GM12878 (cell line): ENCODE results near the gene WDFY3. TPM values are rescaled to one million over a fixed set of nuclear protein-coding genes. Genes with fewer than 3 reads are reported as not detected.

ENCODE experiments used
- ATAC-seq: fragments of 200-7000 bp; cut with Tn5 transposase; 3 replicates; pipeline ENCODE4 v1.9.1; 2020; ENCODE audit warnings: mild to moderate bottlenecking, moderate library complexity
- BruUV-seq: library from RNA; stranded (reverse); fragments of 400-500 nt; replicated peaks from 2 replicates; lab custom pipeline; 2021; lab: Mats Ljungman, UMichigan
- CTCF ChIA-PET: fragments of 300-600 bp; sonication (Branson Sonifier 250); formaldehyde crosslinking; extraction: SDS; loops from one replicate; lab custom pipeline; 2021; ENCODE audit warnings: inconsistent platforms; lab: Yijun Ruan, JAX
- POLR2A ChIA-PET: fragments of 350-600 bp; formaldehyde crosslinking; extraction: SDS; loops from one replicate; lab custom pipeline; 2021; ENCODE audit warnings: inconsistent platforms; lab: Charles Lee
- RAD21 ChIA-PET: fragments of 300-600 bp; sonication (Branson Sonifier 250); formaldehyde crosslinking; loops from one replicate; lab custom pipeline; 2023; ENCODE audit warnings: antibody characterized with exemption; ENCODE audit not compliant: unreplicated experiment; lab: Charles Lee
- SMC1A ChIA-PET: fragments of 300-600 bp; sonication (Branson Sonifier 250); formaldehyde crosslinking; loops from one replicate; lab custom pipeline; 2023; ENCODE audit not compliant: unreplicated experiment, uncharacterized antibody; lab: Charles Lee
- DNase-seq: peaks from one replicate; pipeline ENCODE4 v3.0.0-alpha.2; 2011; ENCODE audit warnings: low read depth, low spot score
- FAIRE-seq: peaks from 3 replicates; lab custom pipeline; 2011; peaks lifted over from hg19 to GRCh38; lab: Jason Lieb, UNC
- H2AFZ ChIP-seq: 2 replicates; pipeline ENCODE4 v1.6.0; 2011; ENCODE audit warnings: low read depth, low read length, control low read depth; ENCODE audit not compliant: control insufficient read depth
- H3K27ac ChIP-seq: 2 replicates; pipeline ENCODE4 v1.5.1; 2011; ENCODE audit warnings: control low read depth; ENCODE audit not compliant: control insufficient read depth, insufficient read depth
- H3K27me3 ChIP-seq, 2 experiments: replicated peaks in 1 of 2; 2 replicates each; pipeline versions ENCODE4 v1.6.0 to v1.6.1; 2011; ENCODE audit warnings: low read length in 1 of 2; ENCODE audit not compliant: control insufficient read depth in 2 of 2, insufficient read depth in 2 of 2
- H3K36me3 ChIP-seq, 2 experiments: 2 replicates each; pipeline ENCODE4 v1.5.1; 2011; ENCODE audit warnings: low read length in 1 of 2; ENCODE audit not compliant: control insufficient read depth in 2 of 2, insufficient read depth in 2 of 2
- H3K4me1 ChIP-seq: 2 replicates; pipeline ENCODE4 v1.6.1; 2011; ENCODE audit warnings: mild to moderate bottlenecking, low read length, moderate library complexity, mixed read lengths; ENCODE audit not compliant: control insufficient read depth, insufficient read depth
- H3K4me2 ChIP-seq: 2 replicates; pipeline ENCODE4 v1.6.0; 2011; ENCODE audit warnings: control low read depth; ENCODE audit not compliant: control insufficient read depth, insufficient read depth
- H3K4me3 ChIP-seq: fragments of 200-600 bp; sonication (generic); 2 replicates; pipeline ENCODE4 v1.5.1; 2016
- H3K79me2 ChIP-seq: 2 replicates; pipeline ENCODE4 v1.6.0; 2011; ENCODE audit warnings: low read length; ENCODE audit not compliant: control insufficient read depth, insufficient read depth
- H3K9ac ChIP-seq: 2 replicates; pipeline ENCODE4 v1.8.0; 2011; ENCODE audit warnings: low read length, control low read depth, mixed read lengths; ENCODE audit not compliant: control insufficient read depth, insufficient read depth
- H3K9me3 ChIP-seq: replicated peaks from 3 replicates; pipeline ENCODE4 v1.5.1; 2011; ENCODE audit warnings: mild to moderate bottlenecking, low read length; ENCODE audit not compliant: control insufficient read depth, insufficient read depth
- H4K20me1 ChIP-seq: 2 replicates; pipeline ENCODE4 v1.6.0; 2011; ENCODE audit not compliant: control insufficient read depth, insufficient read depth
- ATF7 ChIP-seq: fragments of 450-650 bp; IDR thresholded peaks from 2 replicates; pipeline ENCODE4 v1.6.1; 2016; ENCODE audit warnings: low read depth, mild to moderate bottlenecking
- CBX3 ChIP-seq: fragments of 200-600 bp; sonication (generic); IDR thresholded peaks from 2 replicates; pipeline ENCODE4 v1.6.1; 2016; ENCODE audit warnings: low read depth, borderline replicate concordance
- HDAC6 ChIP-seq: fragments of 200-600 bp; sonication (generic); IDR thresholded peaks from one replicate; pipeline ENCODE4 v1.8.0; 2017; ENCODE audit warnings: antibody characterized with exemption; ENCODE audit not compliant: unreplicated experiment
- IRF5 ChIP-seq: fragments of 450-650 bp; IDR thresholded peaks from 2 replicates; pipeline ENCODE4 v1.6.1; 2017; ENCODE audit warnings: borderline replicate concordance
- MYB ChIP-seq: fragments of 150-350 bp; IDR thresholded peaks from 2 replicates; pipeline ENCODE4 v1.6.1; 2014; ENCODE audit warnings: mild to moderate bottlenecking, low read depth, low read length, borderline replicate concordance
- NFYA ChIP-seq: IDR thresholded peaks from 2 replicates; pipeline ENCODE4 v1.6.1; 2011; ENCODE audit warnings: low read depth, mild to moderate bottlenecking, low read length, improper control_type of control experiment, borderline replicate concordance
- PKNOX1 ChIP-seq: fragments of 450-650 bp; IDR thresholded peaks from 2 replicates; pipeline ENCODE4 v1.6.1; 2016; ENCODE audit warnings: mild to moderate bottlenecking
- RB1 ChIP-seq: fragments of 450-650 bp; formaldehyde crosslinking; IDR thresholded peaks from 2 replicates; pipeline ENCODE4 v1.6.1; 2017; ENCODE audit warnings: mild to moderate bottlenecking, borderline replicate concordance
- ZNF622 ChIP-seq: fragments of 450-650 bp; IDR thresholded peaks from 2 replicates; pipeline ENCODE4 v1.6.1; 2017; ENCODE audit warnings: mild to moderate bottlenecking, inconsistent platforms
- WGBS: methylation state at CpG from one replicate; pipeline ENCODE4 v1.1.6; 2016; ENCODE audit warnings: low lambda C conversion rate; ENCODE audit not compliant: insufficient replicate concordance, insufficient coverage; ENCODE audit errors: missing lambda C conversion rate; 5-methylcytosine and 5-hydroxymethylcytosine counted together
- in situ Hi-C: fragments of 300-500 bp; cut with MboI; formaldehyde crosslinking; loops from 9 replicates; pipeline ENCODE4 v1.14.3; 2018; ENCODE audit warnings: mixed read lengths
- intact Hi-C: fragments of 100-400 bp; cut with micrococcal nuclease; formaldehyde crosslinking; loops from one replicate; pipeline ENCODE4 v1.14.2; 2022; ENCODE audit not compliant: unreplicated experiment
- polyA plus RNA-seq, 11 experiments: library from polyadenylated mRNA; depleted of rRNA in 4 of 11; unstranded in 6 of 11; stranded (reverse) in 5 of 11; fragments of >200 nt; fragmentation: Nextera tagmentation in 4 of 11; fragmentation: Illumina TruSeq in 1 of 11; extraction: Ambion mirVana in 4 of 11; extraction: Trizol in 1 of 11; gene quantifications; 1 replicate in 1 of 11; 2 replicates in 10 of 11; pipeline versions ENCODE4 v1.2.1 to v1.2.3, GENCODE V29; 2011 to 2016; ENCODE audit warnings: inconsistent platforms in 2 of 11, missing spikeins in 2 of 11, low read depth in 1 of 11
- total RNA-seq, 4 experiments: library from RNA; depleted of rRNA in 3 of 4; stranded (reverse); fragments of >200 nt in 3 of 4; fragmentation: Illumina TruSeq in 1 of 4; extraction: Trizol in 1 of 4; gene quantifications; 2 replicates each; pipeline versions ENCODE4 v1.2.1 to v1.2.3, GENCODE V29; 2013 to 2021
- TF ChIP-seq, protein P1 (sequence below): fragments of 450-650 bp; IDR thresholded peaks from 2 replicates; pipeline ENCODE4 v1.6.1; 2017; ENCODE audit warnings: antibody characterized with exemption, mild to moderate bottlenecking, moderate library complexity

Gene WDFY3
- total and polyA plus RNA-seq, 10 of the 15 experiments (the other 5 are each of a cell fraction or from before 2014, with no cell fraction given): 0.01 to 0.23 (median 0.12) TPM; not detected in 2

DNA sequence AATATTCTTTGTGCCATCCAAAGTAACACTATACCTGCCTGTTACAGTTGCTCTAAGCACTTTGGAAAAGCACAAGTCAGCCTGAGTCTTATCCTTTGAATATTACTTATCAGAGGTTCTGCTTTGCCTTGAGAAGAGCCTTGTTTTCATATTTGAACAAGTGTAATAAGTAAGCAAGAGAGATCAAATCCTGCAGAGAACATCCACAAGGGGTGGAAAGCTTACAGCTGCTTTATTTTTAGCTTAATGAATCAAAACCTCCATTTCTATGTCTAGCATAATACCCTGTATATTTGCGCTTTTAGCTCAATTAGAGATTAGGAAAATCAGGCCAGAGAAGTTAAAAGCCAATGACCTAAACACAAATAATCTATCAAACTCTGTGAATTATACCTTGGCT, 243.8 kb downstream of the WDFY3 start:
- POLR2A ChIA-PET: no interaction called here
- Histone ChIP-seq H3K27ac (no peak overlapping the region), H2AFZ (no peak overlapping the region), H3K36me3 (no peaks in the 10 kb centered on the region), H3K27me3 (no peaks in the 10 kb centered on the region), H3K4me2 (no peak overlapping the region), H3K4me1 (no peaks in the 10 kb centered on the region), H4K20me1 (no peaks in the 10 kb centered on the region), H3K79me2 (no peaks in the 10 kb centered on the region), H3K4me3 (no peak overlapping the region), H3K9ac (no peak overlapping the region), H3K9me3 (no peaks in the 10 kb centered on the region)
- in situ Hi-C loops (no loop called here), intact Hi-C loops (no loop called here)
- TF ChIP-seq CBX3 (no peak), IRF5 (no peak), ZNF622 (no peak), MYB (no peak), NFYA (no peak), RB1 (no peak), ATF7 (no peak), HDAC6 (no peak), PKNOX1 (no peak)
- TF ChIP-seq, protein P1, sequence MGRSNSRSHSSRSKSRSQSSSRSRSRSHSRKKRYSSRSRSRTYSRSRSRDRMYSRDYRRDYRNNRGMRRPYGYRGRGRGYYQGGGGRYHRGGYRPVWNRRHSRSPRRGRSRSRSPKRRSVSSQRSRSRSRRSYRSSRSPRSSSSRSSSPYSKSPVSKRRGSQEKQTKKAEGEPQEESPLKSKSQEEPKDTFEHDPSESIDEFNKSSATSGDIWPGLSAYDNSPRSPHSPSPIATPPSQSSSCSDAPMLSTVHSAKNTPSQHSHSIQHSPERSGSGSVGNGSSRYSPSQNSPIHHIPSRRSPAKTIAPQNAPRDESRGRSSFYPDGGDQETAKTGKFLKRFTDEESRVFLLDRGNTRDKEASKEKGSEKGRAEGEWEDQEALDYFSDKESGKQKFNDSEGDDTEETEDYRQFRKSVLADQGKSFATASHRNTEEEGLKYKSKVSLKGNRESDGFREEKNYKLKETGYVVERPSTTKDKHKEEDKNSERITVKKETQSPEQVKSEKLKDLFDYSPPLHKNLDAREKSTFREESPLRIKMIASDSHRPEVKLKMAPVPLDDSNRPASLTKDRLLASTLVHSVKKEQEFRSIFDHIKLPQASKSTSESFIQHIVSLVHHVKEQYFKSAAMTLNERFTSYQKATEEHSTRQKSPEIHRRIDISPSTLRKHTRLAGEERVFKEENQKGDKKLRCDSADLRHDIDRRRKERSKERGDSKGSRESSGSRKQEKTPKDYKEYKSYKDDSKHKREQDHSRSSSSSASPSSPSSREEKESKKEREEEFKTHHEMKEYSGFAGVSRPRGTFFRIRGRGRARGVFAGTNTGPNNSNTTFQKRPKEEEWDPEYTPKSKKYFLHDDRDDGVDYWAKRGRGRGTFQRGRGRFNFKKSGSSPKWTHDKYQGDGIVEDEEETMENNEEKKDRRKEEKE: no peak
- ATAC-seq: no peak
- DNase-seq: no peak
- SMC1A ChIA-PET: no interaction called here
- no TSS peak for BruUV-seq
- CTCF ChIA-PET: no interaction called here
- 9% methylated on average over 1 of the region's 1 CpG for WGBS
- RAD21 ChIA-PET: no interaction called here
- FAIRE-seq: no peak
